GM21360 (cell line): Measurements from ENCODE around the gene CADM2.
A peak's percentile ranks its signal among the peaks of the same experiment; 100 is the strongest.
"Not testable (repeated sequence)": the region's sequence is repeated elsewhere in the genome, so short reads cannot be mapped to it uniquely, and the experiment has no call there.

Experiments used
- ATAC-seq: cut with Tn5 transposase; IDR thresholded peaks from one replicate; pipeline ENCODE4 v1.9.1; 2021; ENCODE audit warnings: mild to moderate bottlenecking, moderate library complexity; ENCODE audit not compliant: unreplicated experiment

CADM2 gene

GRCh38 chr3:84958495-84959469, at the start of gene CADM2:
CADM2 (plus strand) TSS chr3:84958989.
- peak; percentile 93 for ATAC-seq

- not testable (repeated sequence) for ATAC-seq
Measured at GRCh38 chr3:84918592-84918991, 40.2 kb upstream of the CADM2 start.

GRCh38 chr3:84922682-84923081, 36.1 kb upstream of the CADM2 start:
- ATAC-seq = no peak

GRCh38 chr3:84925571-84925970, 33.2 kb upstream of the CADM2 start:
- no peak for ATAC-seq

- no peak for ATAC-seq
Measured at GRCh38 chr3:84943379-84943778, 15.4 kb upstream of the CADM2 start.

- ATAC-seq = no peak
Measured at GRCh38 chr3:84946240-84946639, 12.5 kb upstream of the CADM2 start.

GRCh38 chr3:84959470-84960271, 882 bp downstream of the CADM2 start:
- ATAC-seq = no peak

GRCh38 chr3:84960581-84960980, 1.8 kb downstream of the CADM2 start:
- no peak for ATAC-seq

GRCh38 chr3:84961011-84961410, 2.2 kb downstream of the CADM2 start:
- ATAC-seq = no peak

GRCh38 chr3:84961521-84962255, 2.9 kb downstream of the CADM2 start:
- no peak for ATAC-seq

GRCh38 chr3:84962415-84962814, 3.6 kb downstream of the CADM2 start:
- no peak for ATAC-seq

- ATAC-seq = no peak
Measured at GRCh38 chr3:84963137-84963536, 4.3 kb downstream of the CADM2 start.

- ATAC-seq = no peak
Measured at GRCh38 chr3:84965141-84965540, 6.4 kb downstream of the CADM2 start.

- no peak for ATAC-seq
Measured at GRCh38 chr3:84967767-84968581, 9.2 kb downstream of the CADM2 start.

- ATAC-seq = no peak
Measured at GRCh38 chr3:84968701-84969235, 10.0 kb downstream of the CADM2 start.

- ATAC-seq = no peak
Measured at GRCh38 chr3:84974347-84974746, 15.6 kb downstream of the CADM2 start.

GRCh38 chr3:84977021-84977420, 18.2 kb downstream of the CADM2 start:
- no peak for ATAC-seq

- no peak for ATAC-seq
Measured at GRCh38 chr3:84978843-84979242, 20.1 kb downstream of the CADM2 start.

GRCh38 chr3:84980011-84980410, 21.2 kb downstream of the CADM2 start:
- ATAC-seq = no peak

- no peak for ATAC-seq
Measured at GRCh38 chr3:84980456-84980855, 21.7 kb downstream of the CADM2 start.
